ENCODE results near the gene ACP7. TPM values are rescaled to one million over a fixed set of nuclear protein-coding genes. Genes with fewer than 3 reads are reported as not detected.

ACP7 gene
- total and polyA plus RNA-seq, 2 of the 8 experiments (the other 6 are each of a cell fraction or from before 2014, with no cell fraction given) = 0.27 to 0.50 TPM

DNA sequence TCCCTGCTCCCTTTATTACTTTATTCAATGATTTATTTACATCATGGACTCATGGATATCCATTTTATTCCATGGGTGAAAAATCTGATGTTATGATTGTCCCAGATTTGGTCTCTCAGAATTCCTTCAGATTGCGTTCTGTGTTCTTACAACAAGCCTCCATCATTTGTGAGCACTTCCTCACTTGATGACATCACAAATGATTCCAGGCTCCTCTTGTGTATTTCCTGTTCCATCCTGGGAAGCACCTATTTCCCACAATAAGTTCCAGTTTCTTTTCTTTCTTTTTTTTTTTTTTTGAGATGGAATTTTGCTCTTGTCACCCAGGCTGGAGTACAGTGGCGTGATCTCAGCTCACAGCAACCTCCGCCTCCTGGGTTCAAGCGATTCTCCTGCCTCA, 6.7 kb downstream of the ACP7 start:
- Histone ChIP-seq H3K79me2 (ENCODE audit: control insufficient read depth in 1 of 2, insufficient read depth in 2 of 2, low read length in 2 of 2) (no peaks in the 10 kb centered on the region), H3K9ac (replicated peaks in 1 of 4; ENCODE audit: extremely low read depth in 1 of 4, low read depth in 3 of 4, low read length in 3 of 4) (no peak overlapping the region), H3K56ac (replicated peaks; ENCODE audit: insufficient read length, low read depth, low read length) (no peak overlapping the region), H2BK15ac (ENCODE audit: low read length) (no peak overlapping the region), H3K4ac (replicated peaks; ENCODE audit: insufficient read length, low read depth, low read length) (no peak overlapping the region), H3K36me3 (ENCODE audit: control insufficient read depth in 2 of 4, insufficient read depth in 4 of 4, low read length in 3 of 4) (no peaks in the 10 kb centered on the region), H3K4me3 (ENCODE audit: extremely low read depth in 1 of 4, insufficient read depth in 2 of 4, low read depth in 3 of 4, low read length in 4 of 4) (no peak overlapping the region), H2AFZ (ENCODE audit: low read length) (no peak overlapping the region), H2BK20ac (ENCODE audit: low read length) (no peak overlapping the region), H3K27me3 (replicated peaks in 1 of 4; ENCODE audit: control insufficient read depth in 3 of 4, extremely low read depth in 1 of 4, insufficient read depth in 3 of 4, low read length in 3 of 4) (peaks cover 0 to under 1% (median 0%) of the 10 kb centered on the region in 4 experiments; a peak in 3 of 7 replicates), H2BK120ac (replicated peaks; ENCODE audit: low read depth, low read length) (no peak overlapping the region), H3K18ac (ENCODE audit: extremely low read depth, low read length) (no peak overlapping the region), H3K4me2 (ENCODE audit: insufficient read depth in 1 of 2, low read depth in 2 of 2, low read length in 2 of 2) (no peak overlapping the region), H2BK5ac (ENCODE audit: low read depth, low read length) (no peak overlapping the region), H3K9me3 (ENCODE audit: insufficient read depth in 2 of 2, low read depth in 1 of 2, low read length in 1 of 2) (no peaks in the 10 kb centered on the region), H3K14ac (ENCODE audit: insufficient read length) (no peak overlapping the region), H4K5ac (ENCODE audit: insufficient read length, low read depth, low read length) (no peak overlapping the region), H4K91ac (replicated peaks; ENCODE audit: insufficient read length, low read length) (no peak overlapping the region), H3K23me2 (ENCODE audit: low read depth, low read length) (no peaks in the 10 kb centered on the region), H3K4me1 (replicated peaks in 1 of 4; ENCODE audit: control insufficient read depth in 3 of 4, insufficient read depth in 4 of 4, low read length in 3 of 4) (no peaks in the 10 kb centered on the region), H2BK12ac (ENCODE audit: low read depth, low read length) (no peak overlapping the region), H2AK5ac (ENCODE audit: low read depth, low read length) (no peak overlapping the region), H4K20me1 (replicated peaks in 1 of 2; ENCODE audit: control insufficient read depth in 1 of 2, insufficient read depth in 2 of 2, low read length in 2 of 2) (no peaks in the 10 kb centered on the region), H4K8ac (ENCODE audit: extremely low read depth, insufficient read depth, low read length) (no peak overlapping the region; the same call in 1 of the 2 replicates), H3K23ac (ENCODE audit: insufficient read length) (no peak overlapping the region), H3K27ac (ENCODE audit: low read depth, low read length) (no peak overlapping the region), H3K79me1 (ENCODE audit: low read depth, low read length) (no peaks in the 10 kb centered on the region)
- no peak for FAIRE-seq
- POLR2A ChIA-PET (ENCODE audit: partially characterized antibody) = no interaction called here
- CTCF ChIA-PET (ENCODE audit: partially characterized antibody) = interaction anchor here (1.0 kb wide), 1 partner anchor 20 kb away, joined by 4 read pairs; no protein-coding TSS in a partner anchor
- DNase-seq (ENCODE audit: low read depth in 1 of 2, low spot score in 2 of 2) = no peak
- TF ChIP-seq SUZ12 (IDR thresholded peaks at IDR 0.05; ENCODE audit: low read length) (no peak), YY1 (IDR thresholded peaks at IDR 0.05; ENCODE audit: low read depth, low read length) (no peak), SIN3A (conservative IDR thresholded peaks at IDR 0.05 in 1 of 2, IDR thresholded peaks at IDR 0.05 in 1 of 2; ENCODE audit: low read depth in 1 of 2, low read length in 2 of 2) (no peak), BCL11A (IDR thresholded peaks at IDR 0.05; ENCODE audit: low read depth in 2 of 2, low read length in 2 of 2) (no peak), HDAC2 (IDR thresholded peaks at IDR 0.05; ENCODE audit: borderline replicate concordance in 1 of 2, low read depth in 2 of 2, low read length in 2 of 2) (no peak), BACH1 (IDR thresholded peaks at IDR 0.05; ENCODE audit: low read length) (no peak), KDM4A (IDR thresholded peaks at IDR 0.05; ENCODE audit: low read depth, low read length, severe bottlenecking) (no peak)
- TF ChIP-seq, protein P1, sequence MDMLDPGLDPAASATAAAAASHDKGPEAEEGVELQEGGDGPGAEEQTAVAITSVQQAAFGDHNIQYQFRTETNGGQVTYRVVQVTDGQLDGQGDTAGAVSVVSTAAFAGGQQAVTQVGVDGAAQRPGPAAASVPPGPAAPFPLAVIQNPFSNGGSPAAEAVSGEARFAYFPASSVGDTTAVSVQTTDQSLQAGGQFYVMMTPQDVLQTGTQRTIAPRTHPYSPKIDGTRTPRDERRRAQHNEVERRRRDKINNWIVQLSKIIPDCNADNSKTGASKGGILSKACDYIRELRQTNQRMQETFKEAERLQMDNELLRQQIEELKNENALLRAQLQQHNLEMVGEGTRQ (IDR thresholded peaks at IDR 0.05; ENCODE audit: low read length) = no peak
- WGBS, 2 experiments (ENCODE audit: extremely low coverage in 1 of 2, insufficient coverage in 1 of 2, insufficient read length in 1 of 2, insufficient replicate concordance in 2 of 2, low coverage in 1 of 2, low lambda C conversion rate in 2 of 2, missing lambda C conversion rate in 1 of 2) = 94% methylated on average over 4 of the region's 4 CpGs; no CpG with 5 or more reads in 1 of the 2 experiments
